ENCODE data around the gene PLAC9. TPM values are rescaled to one million over a fixed set of nuclear protein-coding genes. Genes with fewer than 3 reads are reported as not detected.
"Not testable (repeated sequence)": the region's sequence is repeated elsewhere in the genome, so short reads cannot be mapped to it uniquely, and the experiment has no call there.

The PLAC9 gene, protein sequence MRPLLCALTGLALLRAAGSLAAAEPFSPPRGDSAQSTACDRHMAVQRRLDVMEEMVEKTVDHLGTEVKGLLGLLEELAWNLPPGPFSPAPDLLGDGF
- total RNA-seq: 0.82 TPM

DNA sequence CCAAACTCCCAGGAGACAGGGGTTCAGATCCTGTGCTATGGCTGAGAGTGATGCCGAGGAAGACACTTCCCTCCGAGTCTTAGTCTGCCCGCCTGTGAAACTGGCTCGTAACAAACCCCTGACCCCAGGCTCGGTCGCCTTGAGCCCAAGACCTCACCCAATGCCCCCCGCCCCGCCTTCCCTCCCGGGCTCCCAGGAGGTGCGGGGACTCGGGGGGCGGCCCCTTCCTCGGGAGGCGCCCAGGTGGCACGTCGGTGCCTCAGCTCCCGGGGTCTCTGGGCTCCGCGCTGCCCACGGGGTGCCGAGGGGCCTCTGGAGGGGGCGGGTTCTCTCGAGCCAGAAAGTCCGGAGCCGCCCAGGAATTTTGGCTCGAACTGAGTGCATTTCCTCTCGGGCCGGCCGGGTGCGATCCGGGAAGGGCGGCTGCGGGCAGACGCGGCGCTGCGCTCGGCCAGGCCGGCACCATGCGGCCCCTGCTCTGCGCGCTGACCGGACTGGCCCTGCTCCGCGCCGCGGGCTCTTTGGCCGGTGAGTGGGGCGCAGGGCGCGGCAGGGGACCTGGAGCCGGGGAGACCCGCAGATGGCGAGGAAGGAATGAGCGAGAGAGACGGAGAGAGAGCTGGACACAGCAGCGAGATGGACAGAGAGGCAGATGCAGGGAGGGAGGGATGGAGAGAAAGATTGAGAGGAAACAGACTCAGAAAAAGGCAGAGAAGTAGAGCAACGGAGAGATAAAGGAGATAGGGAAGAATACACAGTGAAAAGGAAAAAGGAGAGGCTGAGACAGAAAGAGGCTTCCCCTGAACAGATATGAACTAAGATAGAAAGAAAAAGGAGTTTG lies at the start of gene PLAC9:
Gene PLAC9, plus strand, starts transcription at position 432 of the 841 bp plus-strand sequence. Its CDS starts 33 bp downstream, at position 465.
- DNase-seq (ENCODE audit: low spot score in 2 of 2): no peak
- no peak for FAIRE-seq

DNA sequence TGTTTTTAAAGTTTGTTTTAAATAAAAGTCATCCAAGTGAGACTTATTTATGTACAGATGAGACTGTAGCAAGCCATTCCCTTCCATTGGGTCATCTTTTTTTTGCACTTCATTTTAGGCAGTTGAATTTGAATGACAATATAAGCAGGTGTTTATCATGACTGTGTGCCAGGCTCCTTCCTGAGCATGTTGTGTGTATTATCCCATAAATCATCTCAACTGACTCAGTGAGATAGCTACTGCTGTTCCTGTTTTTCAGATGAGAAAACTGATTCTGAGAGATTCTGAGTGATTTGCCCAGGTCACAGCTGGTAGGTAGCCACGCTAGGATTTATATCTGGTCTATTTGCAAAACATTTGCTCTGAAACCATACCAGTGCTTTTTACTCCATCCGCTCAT lies 42.4 kb upstream of the PLAC9 start:
- DNase-seq (ENCODE audit: low spot score in 2 of 2) (no peak), FAIRE-seq (no peak)

DNA sequence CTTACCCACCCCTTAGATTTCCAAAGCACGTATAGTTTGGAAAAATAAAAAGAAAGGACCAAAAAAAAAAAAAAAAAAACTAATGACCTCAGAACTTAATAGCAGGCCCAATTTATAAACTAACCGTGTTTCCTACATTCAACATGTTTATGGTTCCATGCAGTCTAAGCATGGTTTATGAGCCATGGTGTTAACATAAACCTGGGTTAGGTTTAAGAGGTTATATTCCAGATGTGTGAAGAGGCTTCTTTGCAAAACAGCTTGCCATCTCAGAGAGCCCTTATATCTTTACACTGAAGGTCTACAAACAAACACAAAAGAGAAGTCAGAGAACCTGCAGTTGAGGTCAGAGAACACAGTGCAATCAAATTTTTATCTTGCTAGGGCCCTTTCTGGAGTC lies 38.3 kb upstream of the PLAC9 start:
- no peak for DNase-seq (ENCODE audit: low spot score in 2 of 2)
- no peak for FAIRE-seq

DNA sequence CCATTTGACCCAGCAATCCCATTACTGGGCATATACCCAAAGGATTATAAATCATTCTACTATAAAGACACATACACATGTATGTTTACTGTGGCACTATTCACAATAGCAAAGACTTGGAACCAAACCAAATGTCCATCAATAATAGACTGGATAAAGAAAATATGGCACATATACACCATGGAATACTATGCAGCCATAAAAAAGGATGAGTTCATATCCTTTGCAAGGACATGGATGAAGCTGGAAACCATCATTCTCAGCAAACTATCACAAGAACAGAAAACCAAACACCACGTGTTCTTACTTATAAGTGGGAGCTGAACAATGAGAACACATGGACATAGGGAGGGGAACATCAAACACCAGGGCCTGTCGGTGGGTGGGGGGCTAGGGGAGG lies 34.3 kb upstream of the PLAC9 start:
- FAIRE-seq; DNase-seq (ENCODE audit: low spot score in 2 of 2): not testable (repeated sequence)

DNA sequence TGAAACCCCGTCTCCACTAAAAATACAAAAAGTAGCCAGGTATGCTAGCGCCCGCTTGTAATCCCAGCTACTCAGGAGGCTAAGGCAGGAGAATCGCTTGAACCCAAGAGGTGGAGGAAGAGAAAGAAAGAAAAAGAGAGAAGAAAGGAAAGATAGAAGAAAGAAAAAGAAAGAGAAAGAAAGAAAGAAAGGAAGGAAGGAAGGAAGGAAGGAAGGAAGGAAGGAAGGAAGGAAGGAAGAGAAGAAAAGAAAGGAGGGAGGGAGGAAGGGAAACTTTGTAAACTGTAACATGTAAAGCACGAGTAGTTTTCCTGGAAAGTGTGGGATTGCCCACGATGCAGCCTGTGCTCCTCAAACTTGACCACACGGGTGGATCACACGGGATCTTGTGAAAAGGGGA lies 33.2 kb upstream of the PLAC9 start:
- FAIRE-seq; DNase-seq (ENCODE audit: low spot score in 2 of 2): not testable (repeated sequence)

DNA sequence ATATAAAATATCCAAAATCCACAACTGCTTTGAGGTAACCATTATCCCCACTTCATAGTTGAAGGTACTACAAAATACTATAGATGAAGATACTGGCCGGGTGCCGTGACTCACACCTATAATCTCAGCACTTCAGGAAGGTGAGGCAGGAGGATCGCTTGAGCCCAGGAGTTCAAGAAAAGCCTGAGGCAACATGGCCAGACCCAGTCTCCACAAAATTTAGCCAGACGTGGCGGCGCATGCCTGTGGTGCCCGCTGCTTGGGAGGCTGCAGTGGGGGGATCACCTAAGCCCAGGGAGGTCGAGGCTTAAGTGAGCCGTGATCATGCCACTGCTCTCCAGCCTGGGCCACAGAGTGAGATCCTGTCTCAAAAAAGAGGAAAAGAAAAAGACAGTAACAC lies 32.4 kb upstream of the PLAC9 start:
- no peak for FAIRE-seq
- no peak for DNase-seq (ENCODE audit: low spot score in 2 of 2)

DNA sequence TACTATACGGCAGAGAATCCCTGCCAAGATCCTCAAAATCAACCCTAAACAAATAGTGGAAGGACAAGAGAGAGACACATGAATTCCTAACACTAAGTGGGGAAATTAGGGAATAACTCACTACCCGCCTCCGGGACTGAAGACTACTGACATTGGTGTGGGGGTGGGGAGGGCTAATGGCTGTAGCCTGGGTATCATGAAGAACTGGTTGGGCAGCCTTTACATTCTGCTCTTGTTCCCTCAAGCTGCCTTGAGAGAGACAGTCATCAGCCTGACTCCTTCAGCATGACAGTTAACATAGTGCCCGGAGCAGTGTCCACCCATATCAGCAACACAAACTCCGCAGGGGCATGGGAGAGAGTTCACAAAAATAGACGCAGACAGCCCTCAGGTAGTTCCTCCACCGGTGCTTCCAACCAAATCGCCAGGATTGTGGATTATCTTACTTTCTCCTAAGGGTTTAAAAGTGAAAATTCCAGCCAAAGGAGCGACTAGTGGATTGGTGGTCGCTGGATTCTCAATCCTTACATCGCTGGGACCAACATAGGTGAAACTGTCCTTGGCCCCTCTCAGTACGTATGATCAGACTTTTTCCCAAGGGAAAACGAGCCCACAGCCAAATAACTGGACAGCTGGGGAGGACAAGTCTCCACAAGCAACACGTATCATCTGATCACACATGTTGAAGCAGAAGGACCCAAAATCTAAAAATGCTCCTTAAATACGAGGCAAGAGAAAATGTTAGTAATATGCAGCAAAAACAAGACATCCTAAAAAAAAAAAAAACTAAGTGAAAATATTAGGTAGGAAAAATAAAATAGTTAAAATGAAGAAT lies 31.5 kb upstream of the PLAC9 start:
- no peak for DNase-seq (ENCODE audit: low spot score in 2 of 2)
- FAIRE-seq: no peak

DNA sequence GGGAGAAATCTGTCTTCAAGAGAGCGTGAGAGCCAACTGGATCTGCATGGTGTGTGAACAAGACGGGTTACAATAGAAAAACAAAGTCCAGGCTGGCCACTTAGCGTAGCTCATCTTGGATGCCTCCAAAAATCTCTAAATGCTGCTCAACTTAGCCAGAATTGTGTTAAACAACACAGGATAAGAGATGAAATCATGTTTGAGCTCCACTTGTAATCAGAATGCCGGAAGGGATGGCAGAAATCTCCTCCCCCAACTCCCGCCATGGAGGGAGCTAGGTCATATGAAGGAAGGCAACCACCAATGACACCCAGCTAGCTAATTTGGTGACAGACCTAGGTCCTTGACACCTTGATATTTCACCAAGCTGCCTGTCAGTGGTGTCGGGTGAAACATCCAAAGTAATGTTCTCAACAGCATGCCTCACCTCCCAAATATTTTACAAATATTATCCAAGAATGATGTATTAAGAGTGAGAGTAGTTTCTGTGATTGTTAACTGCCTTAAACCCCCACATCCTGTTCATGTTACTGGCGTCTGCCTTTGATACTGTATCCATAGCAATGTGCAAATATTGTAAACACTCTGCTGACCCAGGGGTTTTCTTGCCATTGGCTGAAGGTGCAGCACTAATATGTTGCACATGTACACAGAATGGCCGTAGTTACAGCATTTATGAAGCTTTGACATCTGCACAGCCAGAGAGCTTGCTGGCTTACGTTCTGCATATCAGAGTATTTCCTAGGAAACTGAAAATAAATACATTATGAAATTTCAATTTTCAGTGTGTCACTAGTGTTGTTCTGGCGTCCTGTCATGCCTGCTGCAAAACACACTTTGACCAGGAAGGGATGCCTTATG lies 28.2 kb upstream of the PLAC9 start:
- no peak for DNase-seq (ENCODE audit: low spot score in 2 of 2)
- no peak for FAIRE-seq

DNA sequence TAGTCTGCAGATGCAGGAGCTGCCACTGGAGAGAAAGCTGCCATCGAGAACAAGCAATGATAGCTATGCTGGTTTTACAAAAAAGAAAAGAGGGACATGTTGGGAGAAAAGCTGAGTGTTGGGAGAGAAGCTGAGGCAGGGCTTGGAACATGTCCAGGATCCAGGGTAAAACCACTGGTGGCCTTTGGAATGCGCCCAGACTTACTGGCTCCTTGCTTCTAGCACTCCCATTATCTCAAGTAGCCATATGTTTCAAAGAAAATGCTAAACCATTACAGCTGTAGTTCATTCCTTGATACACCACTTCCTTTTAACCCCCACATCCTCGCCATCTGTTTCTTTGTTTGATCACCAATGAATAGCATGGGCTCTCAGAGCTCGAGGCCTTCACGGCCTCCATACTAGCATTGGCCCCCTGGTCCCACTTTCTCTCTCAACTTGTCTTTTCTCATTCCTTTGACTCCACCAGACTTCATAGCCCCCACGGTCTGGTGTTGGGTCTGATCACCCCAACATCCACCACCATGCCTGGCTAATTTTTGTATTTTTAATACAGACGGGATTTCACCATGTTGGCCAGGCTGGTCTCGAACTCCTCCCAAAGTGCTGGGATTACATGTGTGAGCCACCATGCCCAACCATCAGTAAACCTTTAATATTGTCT lies 23.8 kb upstream of the PLAC9 start:
- no peak for FAIRE-seq
- no peak for DNase-seq (ENCODE audit: low spot score in 2 of 2)

DNA sequence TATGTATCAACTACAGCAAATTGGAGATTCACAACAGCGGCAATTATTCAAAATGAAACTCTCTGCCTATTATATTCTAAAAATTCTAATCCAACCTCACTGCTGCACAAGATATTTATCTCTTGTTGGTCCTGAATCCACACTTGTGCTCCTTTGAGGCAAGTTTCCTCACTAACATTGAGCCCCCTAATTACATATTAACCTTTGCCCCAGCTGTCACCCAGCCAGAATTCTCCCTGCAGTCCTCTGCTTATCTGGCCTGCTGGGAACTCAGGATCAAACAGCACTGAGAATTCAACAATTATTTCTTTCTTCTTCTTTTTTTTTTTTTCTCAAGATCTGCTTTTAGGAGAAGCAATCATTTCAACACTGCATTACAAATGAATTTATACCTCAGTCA lies 21.5 kb upstream of the PLAC9 start:
- no peak for FAIRE-seq
- no peak for DNase-seq (ENCODE audit: low spot score in 2 of 2)

DNA sequence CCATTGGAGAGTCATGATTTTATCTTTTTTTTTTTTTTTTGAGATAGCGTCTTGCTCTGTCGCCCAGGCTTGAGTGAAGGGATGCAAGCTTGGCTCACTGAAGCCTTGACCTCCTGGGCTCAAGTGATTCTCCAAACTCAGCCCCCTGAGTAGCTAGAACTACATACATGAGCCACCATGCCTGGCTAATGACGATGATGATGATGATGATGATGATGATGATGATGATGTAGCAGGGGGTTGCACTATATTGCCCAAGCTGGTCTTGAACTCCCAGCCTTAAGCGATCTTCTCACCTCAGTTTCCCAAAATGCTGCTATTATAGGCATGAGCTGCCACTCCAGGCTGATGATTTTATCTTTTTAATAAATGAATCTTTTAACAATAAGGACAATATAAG lies 13.9 kb upstream of the PLAC9 start:
- no peak for DNase-seq (ENCODE audit: low spot score in 2 of 2)
- FAIRE-seq: no peak

DNA sequence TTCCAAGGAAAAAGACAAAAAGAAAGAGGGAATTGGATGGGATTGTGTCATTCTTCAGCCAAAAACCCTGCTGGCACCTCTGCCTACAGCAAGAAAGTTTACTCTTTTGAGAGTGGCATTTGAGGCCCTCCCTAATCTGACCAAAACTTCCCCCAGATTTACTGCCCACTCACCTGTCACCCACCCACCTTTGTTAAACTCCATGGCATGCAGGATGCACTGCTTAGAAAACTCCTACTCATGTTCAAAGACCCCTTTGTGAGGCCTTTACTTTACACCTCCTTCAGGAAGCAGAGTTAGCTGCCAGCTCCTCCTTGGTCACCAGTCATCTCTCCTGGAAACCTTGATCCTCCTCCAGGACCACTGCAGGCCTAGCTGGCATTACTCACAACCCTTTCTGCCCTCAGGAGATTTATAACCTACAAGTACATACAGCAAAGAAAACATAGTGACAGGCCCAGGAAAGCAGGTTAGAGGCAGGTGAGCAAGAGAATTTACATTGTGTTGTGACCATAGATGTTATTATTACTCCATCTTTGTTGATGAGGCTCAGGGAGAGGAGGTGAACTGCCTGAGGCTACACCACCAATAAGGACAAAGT lies 10.3 kb upstream of the PLAC9 start:
- no peak for FAIRE-seq
- DNase-seq (ENCODE audit: low spot score in 2 of 2): no peak

DNA sequence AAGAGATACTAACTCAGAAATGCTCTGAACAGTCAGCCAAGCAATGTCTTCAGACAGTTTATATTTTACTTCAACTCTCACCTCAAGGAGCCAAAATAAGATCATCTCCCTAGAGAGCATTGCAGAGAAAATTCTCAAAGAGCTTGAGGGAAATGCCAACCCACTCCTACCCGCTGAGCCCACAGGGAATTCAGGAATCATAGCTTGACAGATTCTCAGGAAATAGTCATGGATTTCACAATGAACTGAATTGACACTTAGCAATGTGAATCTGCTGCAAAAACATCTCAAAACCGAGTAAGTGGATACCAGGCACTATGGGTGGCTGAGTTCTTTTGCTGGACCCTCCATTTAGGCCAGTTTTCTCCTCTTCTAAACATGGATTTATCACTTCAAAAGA lies 9.8 kb upstream of the PLAC9 start:
- DNase-seq (ENCODE audit: low spot score in 2 of 2): no peak

DNA sequence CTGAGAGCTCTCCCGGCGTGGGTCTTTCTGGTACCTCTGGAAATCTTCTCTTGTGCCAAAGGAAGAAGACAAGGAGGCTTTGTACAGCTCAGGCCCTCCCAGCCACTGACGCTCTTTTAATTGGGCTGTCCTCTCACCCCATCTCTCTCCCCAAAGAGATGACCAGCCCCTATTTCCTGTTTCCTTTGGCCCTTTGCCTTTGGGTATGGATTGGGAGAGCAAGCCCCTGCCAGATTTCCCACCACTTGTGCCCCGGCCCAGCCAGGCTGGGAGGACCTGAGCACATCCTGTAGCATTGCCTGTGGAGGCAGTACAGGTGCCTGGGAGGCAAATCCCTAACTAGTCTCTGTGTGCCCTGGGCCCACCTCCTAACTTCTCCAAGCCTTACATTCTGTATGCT lies 5.7 kb upstream of the PLAC9 start:
- DNase-seq (ENCODE audit: low spot score in 2 of 2) (no peak), FAIRE-seq (no peak)

More for the DNA sequence above, 9.8 kb upstream of the PLAC9 start:
- no peak for FAIRE-seq

DNA sequence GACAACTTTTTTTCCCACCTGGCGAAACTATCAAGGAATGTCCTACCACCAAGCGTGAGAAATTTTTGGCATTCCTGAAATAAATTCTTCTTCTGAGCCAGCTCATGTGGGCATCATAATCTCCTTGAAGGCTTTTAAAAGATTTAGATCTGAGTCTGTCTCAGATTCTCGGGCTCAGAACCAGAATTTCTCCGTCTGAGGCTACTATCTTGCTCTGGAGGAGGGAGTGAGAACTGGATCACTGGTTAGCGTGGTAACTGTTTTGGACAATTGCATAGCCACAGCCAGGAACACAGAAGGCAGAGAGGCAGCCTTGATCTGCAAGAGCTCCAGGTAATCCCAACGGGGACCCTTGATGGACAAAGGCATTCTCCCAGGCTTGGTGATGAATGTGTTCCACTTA lies 1.0 kb upstream of the PLAC9 start:
- FAIRE-seq: no peak
- no peak for DNase-seq (ENCODE audit: low spot score in 2 of 2)

DNA sequence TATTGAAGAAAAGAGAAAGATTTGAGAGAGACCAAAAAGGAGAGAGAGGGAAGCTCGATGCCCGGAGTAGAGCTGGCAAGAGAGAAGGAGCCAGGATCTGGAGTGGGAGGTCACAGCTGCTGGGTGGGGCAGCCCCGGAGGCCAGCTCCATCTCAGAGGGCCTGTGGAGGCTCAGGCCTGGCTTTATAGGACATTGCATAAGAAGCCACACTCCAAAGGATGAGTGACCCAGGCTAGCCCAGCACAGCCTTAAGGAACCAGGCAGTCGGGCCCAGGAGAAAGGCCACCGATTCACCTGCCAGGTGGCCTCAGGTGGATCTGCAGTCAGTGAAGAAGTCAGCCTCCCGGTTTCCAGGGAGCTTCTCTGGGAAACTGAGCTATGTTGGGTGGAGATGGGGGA lies 676 bp downstream of the PLAC9 start:
- FAIRE-seq: no peak

DNA sequence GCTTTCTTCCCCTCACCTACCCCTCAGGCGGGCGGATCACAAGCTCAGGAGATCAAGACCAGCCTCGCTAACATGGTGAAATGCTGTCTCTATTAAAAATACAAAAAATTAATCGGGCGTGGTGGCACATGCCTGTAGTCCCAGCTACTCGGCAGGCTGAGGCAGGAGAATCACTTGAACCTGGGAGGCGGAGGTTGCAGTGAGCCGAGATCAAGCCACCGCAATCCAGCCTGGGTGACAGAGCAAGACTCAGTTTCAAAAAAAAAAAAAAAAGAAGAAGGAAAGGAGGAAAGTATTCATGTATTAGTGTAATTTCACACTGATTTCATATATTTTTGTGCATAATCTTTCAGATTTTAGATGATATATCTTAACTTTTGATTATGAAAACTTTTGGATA lies 1.2 kb downstream of the PLAC9 start:
- not testable (repeated sequence) for DNase-seq (ENCODE audit: low spot score in 2 of 2)

More for the DNA sequence above, 676 bp downstream of the PLAC9 start:
- no peak for DNase-seq (ENCODE audit: low spot score in 2 of 2)

DNA sequence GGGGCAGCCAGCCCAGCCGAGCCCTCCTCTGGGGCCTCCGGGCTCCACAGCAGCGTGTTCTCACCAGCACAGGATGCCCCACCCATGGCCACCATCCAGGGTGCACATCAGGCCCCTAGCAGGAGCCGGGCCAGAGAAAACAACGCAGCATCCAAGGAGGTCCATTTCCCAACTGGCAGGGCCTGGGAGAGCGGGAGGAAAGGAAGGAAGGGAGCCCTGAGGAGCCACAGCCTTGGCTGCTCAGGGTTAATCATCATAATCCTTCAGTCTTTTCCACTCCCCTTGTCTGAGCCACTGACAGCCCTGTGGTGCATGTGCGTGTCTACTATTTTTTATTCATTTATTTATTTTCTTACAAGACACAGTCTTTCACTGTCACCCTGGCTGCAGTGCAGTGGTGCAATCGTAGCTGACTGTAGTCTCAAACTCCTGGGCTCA lies 3.6 kb downstream of the PLAC9 start:
- no peak for FAIRE-seq

More for the DNA sequence above, 1.2 kb downstream of the PLAC9 start:
- not testable (repeated sequence) for FAIRE-seq

More for the DNA sequence above, 3.6 kb downstream of the PLAC9 start:
- DNase-seq (ENCODE audit: low spot score in 2 of 2): no peak

All from frontal cortex (tissue), 4 donors.